ENCODE measurements around the gene FLNC. TPM values are rescaled to one million over a fixed set of nuclear protein-coding genes. Genes with fewer than 3 reads are reported as not detected.

The FLNC gene
- total RNA-seq, 1 experiment from 2014 or later = 0.05 TPM

GRCh38 chr7:128844777-128845311 is 14.6 kb downstream of the FLNC start:
- no peak for DNase-seq (ENCODE audit: low spot score)

- DNase-seq (ENCODE audit: low spot score) = no peak
Measured at GRCh38 chr7:128845475-128845874, 15.3 kb downstream of the FLNC start.

DNA sequence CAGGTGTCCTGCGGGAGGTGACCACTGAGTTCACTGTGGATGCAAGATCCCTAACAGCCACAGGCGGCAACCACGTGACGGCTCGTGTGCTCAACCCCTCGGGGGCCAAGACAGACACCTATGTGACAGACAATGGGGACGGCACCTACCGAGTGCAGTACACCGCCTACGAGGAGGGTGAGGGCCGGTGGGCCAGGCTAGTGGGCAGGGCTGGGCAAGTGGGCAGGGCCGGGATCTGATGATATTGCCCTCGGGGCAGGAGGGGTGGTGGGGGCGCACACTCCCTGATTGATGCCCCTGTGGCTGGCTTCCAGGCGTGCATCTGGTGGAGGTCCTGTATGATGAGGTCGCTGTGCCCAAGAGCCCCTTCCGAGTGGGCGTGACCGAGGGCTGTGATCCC is 15.8 kb downstream of the FLNC start:
- no peak for DNase-seq (ENCODE audit: low spot score)

GRCh38 chr7:128846781-128847444 is 16.7 kb downstream of the FLNC start:
- DNase-seq (ENCODE audit: low spot score) = no peak

- no peak for DNase-seq (ENCODE audit: low spot score)
Measured at GRCh38 chr7:128847721-128848211, 17.6 kb downstream of the FLNC start.

DNA sequence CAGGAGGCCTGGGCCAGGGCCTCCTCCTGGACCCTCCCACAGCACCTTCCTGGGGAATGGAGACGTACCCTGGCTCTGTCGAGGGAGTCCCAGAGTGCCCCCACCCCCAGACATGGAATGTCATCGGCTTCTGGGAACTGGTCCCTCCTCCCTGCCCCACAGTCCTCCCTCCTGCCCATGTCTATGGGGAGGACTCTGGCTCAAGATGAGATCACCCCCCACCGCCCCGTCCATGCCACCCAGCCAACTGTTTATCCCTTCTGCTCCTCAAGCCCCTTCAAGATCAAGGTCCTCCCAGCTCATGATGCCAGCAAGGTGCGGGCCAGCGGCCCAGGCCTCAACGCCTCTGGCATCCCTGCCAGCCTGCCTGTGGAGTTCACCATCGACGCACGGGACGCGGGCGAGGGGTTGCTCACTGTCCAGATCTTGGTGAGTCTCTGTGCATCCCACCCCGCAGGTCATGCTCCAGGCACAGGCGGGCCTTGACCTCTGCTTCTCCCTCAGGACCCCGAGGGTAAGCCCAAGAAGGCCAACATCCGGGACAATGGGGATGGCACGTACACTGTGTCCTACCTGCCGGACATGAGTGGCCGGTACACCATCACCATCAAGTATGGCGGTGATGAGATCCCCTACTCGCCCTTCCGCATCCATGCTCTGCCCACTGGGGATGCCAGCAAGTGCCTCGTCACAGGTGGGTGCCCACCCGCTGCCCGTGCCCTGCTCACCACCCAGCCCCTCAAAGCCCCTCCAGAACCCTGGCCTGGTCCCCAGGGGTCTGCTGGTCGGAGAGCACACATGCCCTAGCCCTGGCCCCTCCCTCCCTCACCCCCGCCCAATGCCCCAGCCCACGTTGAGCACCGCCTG is 18.3 kb downstream of the FLNC start:
- DNase-seq (ENCODE audit: low spot score) = no peak

- no peak for DNase-seq (ENCODE audit: low spot score)
Measured at GRCh38 chr7:128849156-128849515, 18.9 kb downstream of the FLNC start.

GRCh38 chr7:128849804-128850490 is 19.7 kb downstream of the FLNC start:
- no peak for DNase-seq (ENCODE audit: low spot score)

- no peak for DNase-seq (ENCODE audit: low spot score)
Measured at GRCh38 chr7:128852537-128853254, 22.5 kb downstream of the FLNC start.

GRCh38 chr7:128853799-128854198 is 23.6 kb downstream of the FLNC start:
- DNase-seq (ENCODE audit: low spot score) = no peak

GRCh38 chr7:128854396-128854795 is 24.2 kb downstream of the FLNC start:
- DNase-seq (ENCODE audit: low spot score) = no peak

DNA sequence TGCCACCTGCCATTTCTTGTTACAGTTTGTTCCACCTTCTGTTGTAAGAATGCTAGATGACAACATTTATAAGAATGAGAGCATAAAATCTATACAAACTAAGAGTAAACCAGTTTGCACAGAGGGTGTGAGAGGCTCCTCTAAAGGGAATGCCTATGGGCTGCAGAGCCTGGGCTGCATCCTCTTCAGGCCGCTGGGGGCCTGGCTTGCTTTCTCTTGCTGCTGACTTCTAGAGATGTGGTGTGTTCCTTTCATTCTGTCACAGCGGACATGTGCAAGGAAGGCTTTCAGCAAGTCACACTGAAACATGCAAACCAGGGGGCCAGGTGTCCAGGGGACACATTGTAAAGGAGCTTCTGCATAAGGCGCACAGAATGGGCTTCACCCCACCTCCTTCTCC is 25.4 kb downstream of the FLNC start:
- DNase-seq (ENCODE audit: low spot score) = no peak

GRCh38 chr7:128856001-128856718 is 26.0 kb downstream of the FLNC start:
- DNase-seq (ENCODE audit: low spot score) = no peak

DNA sequence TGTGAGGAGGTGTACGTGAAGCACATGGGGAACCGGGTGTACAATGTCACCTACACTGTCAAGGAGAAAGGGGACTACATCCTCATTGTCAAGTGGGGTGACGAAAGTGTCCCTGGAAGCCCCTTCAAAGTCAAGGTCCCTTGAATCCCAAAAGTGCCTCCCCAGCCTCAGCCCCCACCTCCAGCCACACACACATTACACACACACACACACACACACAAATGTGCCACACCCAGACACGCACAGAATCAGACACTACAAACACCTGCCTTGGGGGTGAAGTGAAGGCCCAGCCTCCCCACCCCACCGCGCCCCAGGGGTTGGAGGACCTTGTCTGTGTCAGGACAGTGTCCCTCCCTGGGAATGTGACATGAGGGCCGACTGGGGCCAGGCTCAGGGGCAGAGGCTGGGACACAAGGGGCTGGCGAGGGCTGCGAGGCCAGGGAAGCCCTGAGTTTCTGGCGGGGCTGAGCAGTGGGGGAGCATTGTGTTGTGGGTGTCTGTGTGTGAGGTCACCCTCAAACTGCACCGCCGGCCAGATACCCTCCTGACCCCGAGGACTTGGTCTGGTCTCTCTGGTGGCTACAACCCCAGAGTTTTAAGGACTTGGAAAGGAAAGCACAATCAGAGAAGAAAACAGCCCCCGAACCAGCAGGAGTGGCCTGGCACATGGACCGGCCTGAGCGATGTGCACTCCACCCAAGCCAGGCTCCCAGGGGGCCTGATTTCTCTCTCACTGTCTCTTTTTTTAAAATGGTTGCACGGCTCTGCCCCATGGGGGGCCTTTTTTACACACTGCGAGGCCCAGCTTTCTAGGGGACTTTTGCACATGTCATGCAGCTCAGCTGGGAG is 28.4 kb downstream of the FLNC start:
- DNase-seq (ENCODE audit: low spot score) = no peak

DNA sequence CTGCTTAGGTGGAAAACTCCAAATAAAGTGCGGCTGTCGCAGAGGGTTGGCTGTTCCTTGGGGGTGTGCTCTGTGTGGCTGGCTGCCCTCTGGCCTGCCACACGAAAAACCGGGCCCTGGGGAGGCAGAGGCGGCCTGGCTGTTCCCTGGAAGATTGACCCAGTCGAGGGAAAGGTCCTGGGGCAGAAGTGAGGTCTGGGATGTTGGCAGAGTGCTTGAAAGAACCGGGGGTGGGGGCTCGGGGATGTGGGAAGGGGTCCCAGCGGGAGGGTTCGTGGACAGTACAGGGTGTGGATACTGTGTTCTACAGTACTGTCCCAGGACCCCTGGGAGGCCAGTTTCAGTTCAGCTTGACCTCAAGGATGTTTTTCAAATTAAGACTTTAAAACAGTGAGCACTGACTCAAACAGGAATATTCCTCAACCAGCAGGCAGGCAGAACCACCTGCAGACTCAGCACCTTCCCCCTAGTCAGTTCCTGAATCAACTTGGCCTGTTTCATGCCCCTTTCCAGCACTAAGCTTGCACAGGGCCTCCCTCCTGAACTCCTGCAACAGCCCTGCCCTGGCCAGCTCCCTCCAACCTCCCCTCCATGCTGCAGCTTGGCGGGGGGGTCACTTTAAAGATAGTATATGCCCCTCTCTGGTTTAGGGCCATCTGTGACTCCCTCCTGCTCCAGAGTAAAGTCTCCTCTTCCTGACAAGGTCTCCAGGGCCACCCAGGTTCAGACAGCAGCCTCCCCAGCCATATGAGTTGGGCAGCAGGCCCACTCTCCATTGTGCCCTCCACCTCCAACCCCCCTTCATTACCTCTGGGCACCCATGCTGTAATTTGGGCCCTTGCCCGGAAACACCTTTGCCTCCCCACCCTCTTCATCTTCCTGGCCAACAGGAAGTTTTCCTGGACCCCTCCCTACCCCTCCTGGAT is 29.3 kb downstream of the FLNC start:
- DNase-seq (ENCODE audit: low spot score) = no peak

DNA sequence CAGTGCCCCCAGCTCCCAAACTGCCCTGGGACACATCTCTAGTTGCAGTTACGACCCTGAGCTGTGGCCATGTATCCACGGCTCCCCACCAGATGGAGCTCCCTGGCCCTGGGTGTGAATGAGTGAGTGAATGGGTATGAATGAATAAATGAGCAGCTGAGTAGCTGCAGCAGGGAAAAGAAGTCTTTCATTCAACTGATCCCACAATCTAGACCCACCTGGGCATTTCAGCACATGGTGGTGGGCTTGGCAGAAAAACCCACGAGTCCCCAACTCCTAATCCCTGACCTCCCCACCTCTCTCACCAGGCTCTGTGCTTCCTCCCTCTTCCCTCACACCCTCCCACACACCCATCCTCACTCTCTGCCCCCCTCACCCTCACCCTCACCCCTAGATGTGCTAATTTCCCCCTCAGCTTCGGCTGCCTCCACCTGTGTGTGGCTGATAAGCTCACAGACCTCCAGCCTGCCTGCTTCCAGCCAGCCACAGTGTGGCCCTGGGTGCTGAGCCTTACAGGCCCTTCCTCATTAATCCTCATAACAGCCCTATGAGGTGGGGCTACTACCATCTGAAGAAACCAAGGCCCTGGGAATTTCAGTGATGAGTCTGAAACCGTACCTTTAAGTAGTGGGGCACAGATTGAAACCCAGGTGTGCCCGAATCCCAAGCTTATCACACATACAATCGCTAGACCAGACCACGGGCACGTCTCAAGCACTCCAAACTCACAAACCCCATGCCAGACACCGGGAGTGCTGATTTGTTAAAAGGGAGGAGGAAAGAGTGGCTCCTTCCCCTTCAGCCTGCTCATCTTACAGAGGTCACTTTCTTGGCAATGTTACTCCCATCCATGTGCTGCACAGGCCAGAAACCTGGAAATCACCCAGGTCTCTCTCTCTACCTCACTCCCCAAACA is 30.2 kb downstream of the FLNC start:
- DNase-seq (ENCODE audit: low spot score) = no peak

DNA sequence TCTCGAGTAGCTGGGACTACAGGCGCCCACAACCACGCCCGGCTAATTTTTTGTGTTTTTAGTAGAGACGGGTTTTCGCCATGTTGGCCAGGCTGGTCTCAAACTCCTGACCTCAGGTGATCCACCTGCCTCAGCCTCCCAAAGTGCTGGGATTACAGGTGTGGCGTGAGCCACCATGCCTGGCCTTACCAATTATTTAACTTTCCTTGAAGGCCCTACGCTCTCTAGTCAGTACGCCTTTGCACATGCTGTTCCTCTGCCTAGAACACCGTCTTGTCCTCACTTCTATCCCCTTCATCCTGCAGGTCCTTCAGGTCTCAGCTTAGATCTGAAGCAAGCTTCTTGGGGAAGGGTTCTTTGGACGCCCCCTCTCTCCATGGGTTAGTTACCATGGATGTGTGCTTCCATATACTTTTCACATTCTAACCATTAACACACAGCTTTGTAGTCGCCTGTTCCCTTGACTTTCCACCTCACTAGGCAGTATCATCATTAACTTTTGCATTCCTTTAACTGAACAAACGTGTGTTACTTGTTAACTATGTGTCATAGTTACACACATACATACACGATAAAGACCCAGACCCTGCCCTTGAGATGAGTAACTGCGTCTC is 31.9 kb downstream of the FLNC start:
- no peak for DNase-seq (ENCODE audit: low spot score)

Data from HT-29 (cell line).